ENCODE data around the gene DOK6. TPM values are rescaled to one million over a fixed set of nuclear protein-coding genes. Genes with fewer than 3 reads are reported as not detected.

DOK6 gene
- total and polyA plus RNA-seq, 2 donors: 9.0 to 22.6 TPM

GRCh38 chr18:69480460-69480859, 79.8 kb downstream of the DOK6 start:
- WGBS: 92% methylated on average over 5 of the region's 5 CpGs
- no peak overlapping the region for H3K4me3 ChIP-seq (ENCODE audit: low read depth, low read length)
- H3K4me1 ChIP-seq (ENCODE audit: insufficient read depth): no peaks in the 10 kb centered on the region
- DNase-seq (ENCODE audit: extremely low spot score): no peak
- no peak overlapping the region for H3K27ac ChIP-seq (ENCODE audit: low read depth)
- no peaks in the 10 kb centered on the region for H3K36me3 ChIP-seq (ENCODE audit: insufficient read depth)

- Histone ChIP-seq H3K27ac (ENCODE audit: low read depth) (no peak overlapping the region), H3K4me1 (ENCODE audit: insufficient read depth) (no peaks in the 10 kb centered on the region), H3K36me3 (ENCODE audit: insufficient read depth) (no peaks in the 10 kb centered on the region), H3K4me3 (ENCODE audit: low read depth, low read length) (no peak overlapping the region)
- DNase-seq (ENCODE audit: extremely low spot score): no peak
- WGBS: 92% methylated on average over 5 of the region's 5 CpGs
Measured at GRCh38 chr18:69483574-69483973, 82.9 kb downstream of the DOK6 start.

- 72% methylated on average over 6 of the region's 6 CpGs for WGBS
- H3K4me1 ChIP-seq (ENCODE audit: insufficient read depth): no peaks in the 10 kb centered on the region
- no peaks in the 10 kb centered on the region for H3K36me3 ChIP-seq (ENCODE audit: insufficient read depth)
- no peak for DNase-seq (ENCODE audit: extremely low spot score)
- no peak overlapping the region for H3K27ac ChIP-seq (ENCODE audit: low read depth)
- H3K4me3 ChIP-seq (ENCODE audit: low read depth, low read length): no peak overlapping the region
Measured at GRCh38 chr18:69484699-69485396, 84.2 kb downstream of the DOK6 start.

GRCh38 chr18:69487488-69488394, 87.1 kb downstream of the DOK6 start:
- no peak overlapping the region for H3K4me3 ChIP-seq (ENCODE audit: low read depth, low read length)
- no peaks in the 10 kb centered on the region for H3K4me1 ChIP-seq (ENCODE audit: insufficient read depth)
- H3K36me3 ChIP-seq (ENCODE audit: insufficient read depth): no peaks in the 10 kb centered on the region
- DNase-seq (ENCODE audit: extremely low spot score): no peak
- H3K27ac ChIP-seq (ENCODE audit: low read depth): no peak overlapping the region
- 91% methylated on average over 6 of the region's 6 CpGs for WGBS

- Histone ChIP-seq H3K4me1 (ENCODE audit: insufficient read depth) (no peaks in the 10 kb centered on the region), H3K36me3 (ENCODE audit: insufficient read depth) (no peaks in the 10 kb centered on the region), H3K4me3 (ENCODE audit: low read depth, low read length) (no peak overlapping the region), H3K27ac (ENCODE audit: low read depth) (no peak overlapping the region)
- whole genome bisulfite sequencing: 64% methylated on average over 1 of the region's 1 CpG
- no peak for DNase-seq (ENCODE audit: extremely low spot score)
Measured at GRCh38 chr18:69490072-69490471, 89.4 kb downstream of the DOK6 start.

- no peak for DNase-seq (ENCODE audit: extremely low spot score)
- Histone ChIP-seq H3K36me3 (ENCODE audit: insufficient read depth) (no peaks in the 10 kb centered on the region), H3K4me3 (ENCODE audit: low read depth, low read length) (no peak overlapping the region), H3K4me1 (ENCODE audit: insufficient read depth) (no peaks in the 10 kb centered on the region), H3K27ac (ENCODE audit: low read depth) (no peak overlapping the region)
- WGBS: 51% methylated on average over 4 of the region's 4 CpGs
Measured at GRCh38 chr18:69490813-69491212, 90.1 kb downstream of the DOK6 start.

- Histone ChIP-seq H3K4me1 (ENCODE audit: insufficient read depth) (no peaks in the 10 kb centered on the region), H3K27ac (ENCODE audit: low read depth) (no peak overlapping the region), H3K4me3 (ENCODE audit: low read depth, low read length) (no peak overlapping the region), H3K36me3 (ENCODE audit: insufficient read depth) (no peaks in the 10 kb centered on the region)
- WGBS: 43% methylated on average over 2 of the region's 2 CpGs
- DNase-seq (ENCODE audit: extremely low spot score): no peak
Measured at GRCh38 chr18:69491576-69491975, 90.9 kb downstream of the DOK6 start.

GRCh38 chr18:69492861-69493260, 92.2 kb downstream of the DOK6 start:
- no peak overlapping the region for H3K27ac ChIP-seq (ENCODE audit: low read depth)
- H3K4me3 ChIP-seq (ENCODE audit: low read depth, low read length): no peak overlapping the region
- WGBS: 71% methylated on average over 2 of the region's 2 CpGs
- no peak for DNase-seq (ENCODE audit: extremely low spot score)
- H3K4me1 ChIP-seq (ENCODE audit: insufficient read depth): no peaks in the 10 kb centered on the region
- no peaks in the 10 kb centered on the region for H3K36me3 ChIP-seq (ENCODE audit: insufficient read depth)

- 96% methylated on average over 4 of the region's 4 CpGs for WGBS
- no peak for DNase-seq (ENCODE audit: extremely low spot score)
- no peak overlapping the region for H3K27ac ChIP-seq (ENCODE audit: low read depth)
- no peaks in the 10 kb centered on the region for H3K4me1 ChIP-seq (ENCODE audit: insufficient read depth)
- no peaks in the 10 kb centered on the region for H3K36me3 ChIP-seq (ENCODE audit: insufficient read depth)
- no peak overlapping the region for H3K4me3 ChIP-seq (ENCODE audit: low read depth, low read length)
Measured at GRCh38 chr18:69494841-69495240, 94.2 kb downstream of the DOK6 start.

GRCh38 chr18:69495338-69495737, 94.7 kb downstream of the DOK6 start:
- no peak overlapping the region for H3K4me3 ChIP-seq (ENCODE audit: low read depth, low read length)
- WGBS: 77% methylated on average over 5 of the region's 5 CpGs
- H3K36me3 ChIP-seq (ENCODE audit: insufficient read depth): no peaks in the 10 kb centered on the region
- H3K27ac ChIP-seq (ENCODE audit: low read depth): no peak overlapping the region
- H3K4me1 ChIP-seq (ENCODE audit: insufficient read depth): no peaks in the 10 kb centered on the region
- DNase-seq (ENCODE audit: extremely low spot score): no peak

- Histone ChIP-seq H3K27ac (ENCODE audit: low read depth) (no peak overlapping the region), H3K4me1 (ENCODE audit: insufficient read depth) (no peaks in the 10 kb centered on the region), H3K4me3 (ENCODE audit: low read depth, low read length) (no peak overlapping the region), H3K36me3 (ENCODE audit: insufficient read depth) (no peaks in the 10 kb centered on the region)
- WGBS: 89% methylated on average over 20 of the region's 20 CpGs
- no peak for DNase-seq (ENCODE audit: extremely low spot score)
Measured at GRCh38 chr18:69495841-69496533, 95.3 kb downstream of the DOK6 start.

- no peak overlapping the region for H3K27ac ChIP-seq (ENCODE audit: low read depth)
- DNase-seq (ENCODE audit: extremely low spot score): no peak
- no peaks in the 10 kb centered on the region for H3K4me1 ChIP-seq (ENCODE audit: insufficient read depth)
- H3K36me3 ChIP-seq (ENCODE audit: insufficient read depth): no peaks in the 10 kb centered on the region
- H3K4me3 ChIP-seq (ENCODE audit: low read depth, low read length): no peak overlapping the region
- 84% methylated on average over 1 of the region's 1 CpG for WGBS
Measured at GRCh38 chr18:69518989-69519388, 118.3 kb downstream of the DOK6 start.

GRCh38 chr18:69523582-69523981, 122.9 kb downstream of the DOK6 start:
- Histone ChIP-seq H3K4me1 (ENCODE audit: insufficient read depth) (no peaks in the 10 kb centered on the region), H3K4me3 (ENCODE audit: low read depth, low read length) (no peak overlapping the region), H3K27ac (ENCODE audit: low read depth) (no peak overlapping the region), H3K36me3 (ENCODE audit: insufficient read depth) (no peaks in the 10 kb centered on the region)
- 61% methylated on average over 3 of the region's 3 CpGs for WGBS
- no peak for DNase-seq (ENCODE audit: extremely low spot score)

GRCh38 chr18:69528435-69528834, 127.7 kb downstream of the DOK6 start:
- DNase-seq (ENCODE audit: extremely low spot score): no peak
- Histone ChIP-seq H3K4me1 (ENCODE audit: insufficient read depth) (no peaks in the 10 kb centered on the region), H3K36me3 (ENCODE audit: insufficient read depth) (no peaks in the 10 kb centered on the region), H3K27ac (ENCODE audit: low read depth) (no peak overlapping the region), H3K4me3 (ENCODE audit: low read depth, low read length) (no peak overlapping the region)
- 77% methylated on average over 3 of the region's 3 CpGs for WGBS

Measured in urinary bladder (tissue), 4 donors.